Upper lobe of left lung (tissue), 6 donors: ENCODE measurements around the gene APOBEC2. TPM values are rescaled to one million over a fixed set of nuclear protein-coding genes. Genes with fewer than 3 reads are reported as not detected.
"Not testable (repeated sequence)": the region's sequence is repeated elsewhere in the genome, so short reads cannot be mapped to it uniquely, and the experiment has no call there.

Source experiments
- ATAC-seq, 2 donors: fragments of 200-7000 bp; cut with Tn5 transposase; one replicate each; pipeline ENCODE4 v1.9.1; 2022; ENCODE audit warnings: mild to moderate bottlenecking in 2 of 2, moderate library complexity in 2 of 2; ENCODE audit not compliant: low FRiP score in 2 of 2
- DNase-seq, 2 donors: peaks; one replicate each; pipeline ENCODE4 v3.0.0-alpha.2; 2019 to 2020
- H3K27ac ChIP-seq, 4 donors: fragments of 200-600 bp; sonication (generic); one replicate each; pipeline ENCODE4 v1.5.1; 2016 to 2019
- H3K27me3 ChIP-seq, 4 donors: fragments of 200-600 bp; sonication (generic); one replicate each; pipeline ENCODE4 v1.5.1; 2017 to 2019
- H3K36me3 ChIP-seq, 4 donors: fragments of 200-600 bp; sonication (generic); one replicate each; pipeline ENCODE4 v1.5.1; 2016 to 2019
- H3K4me1 ChIP-seq, 4 donors: fragments of 200-600 bp; sonication (generic); one replicate each; pipeline ENCODE4 v1.5.1; 2018 to 2019
- H3K4me3 ChIP-seq, 4 donors: fragments of 200-600 bp; sonication (generic); one replicate each; pipeline ENCODE4 v1.5.1; 2017 to 2019; ENCODE audit warnings: mild to moderate bottlenecking in 2 of 4, moderate library complexity in 1 of 4
- H3K9me3 ChIP-seq, 4 donors: fragments of 200-600 bp; sonication (generic); one replicate each; pipeline ENCODE4 v1.5.1; 2018 to 2019
- CTCF ChIP-seq, 6 experiments: fragments of 450-650 bp in 4 of 6; fragments of 200-600 bp in 2 of 6; sonication (generic) in 2 of 6; IDR thresholded peaks; one replicate each; pipeline ENCODE4 v1.5.1; 2016 to 2019; ENCODE audit warnings: antibody characterized with exemption in 6 of 6
- EP300 ChIP-seq, 4 donors: sonication (generic); formaldehyde crosslinking; IDR thresholded peaks; one replicate each; pipeline ENCODE4 v1.5.1; 2017; ENCODE audit warnings: antibody characterized with exemption in 4 of 4, control low read depth in 2 of 4
- POLR2A ChIP-seq, 4 donors: fragments of 450-650 bp; IDR thresholded peaks; one replicate each; pipeline ENCODE4 v1.5.1; 2016 to 2017; ENCODE audit warnings: antibody characterized with exemption in 4 of 4, mild to moderate bottlenecking in 2 of 4
- POLR2AphosphoS5 ChIP-seq, 2 donors: sonication (generic); formaldehyde crosslinking; IDR thresholded peaks; one replicate each; pipeline ENCODE4 v1.5.1; 2017; ENCODE audit warnings: antibody characterized with exemption in 2 of 2
- WGBS, 2 donors: methylation state at CpG; one replicate each; pipeline ENCODE4 v1.1.5; 2017 to 2018; 5-methylcytosine and 5-hydroxymethylcytosine counted together
- total RNA-seq, 6 donors: library from RNA; depleted of rRNA in 4 of 6; stranded (reverse); fragments of >200 nt in 4 of 6; gene quantifications; one replicate each; pipeline versions ENCODE4 v1.1.0 to v1.2.1, GENCODE V29; 2016 to 2021
- donor health status: DM: no; HTN: no; CAD: no; lungs with moderate emphysema.
- donor health status: DM: no; HTN: yes; CAD: no; lungs with severe emphysema.

The APOBEC2 gene
- total RNA-seq, result not detected

- WGBS, 2 donors, result 73 to 74% methylated on average over 5 of the region's 5 CpGs
- no peaks in the 10 kb centered on the region for H3K9me3 ChIP-seq
- no peak for ATAC-seq
- H3K4me3 ChIP-seq, result no peak within 1 kb of the TSS
- no peaks in the 10 kb centered on the region for H3K27me3 ChIP-seq
- H3K27ac ChIP-seq, result no peak within 1 kb of the TSS
- H3K4me1 ChIP-seq, result peaks cover 0 to 6% (median 4%) of the 10 kb centered on the region in 4 donors
- DNase-seq, result no peak
- TF ChIP-seq CTCF (IDR thresholded peaks at IDR 0.05) (no peak), POLR2AphosphoS5 (IDR thresholded peaks at IDR 0.05) (no peak), POLR2A (IDR thresholded peaks at IDR 0.05) (no peak), EP300 (IDR thresholded peaks at IDR 0.05) (no peak)
- no peaks in the 10 kb centered on the region for H3K36me3 ChIP-seq
Measured at GRCh38 chr6:41053041-41053440, at the start of gene APOBEC2. TSS of gene APOBEC2 (plus strand) at chr6:41053202. CDS start at chr6:41053348, 146 bp downstream.

GRCh38 chr6:41006217-41006616, 46.8 kb upstream of the APOBEC2 start:
- WGBS, 2 donors, result 5 to 6% methylated on average over 7 of the region's 7 CpGs
- H3K36me3 ChIP-seq, H3K27ac ChIP-seq, H3K4me3 ChIP-seq, H3K9me3 ChIP-seq, H3K4me1 ChIP-seq, H3K27me3 ChIP-seq: not testable (repeated sequence)
- peak in 1 of 2 donors; percentile 59 for DNase-seq
- TF ChIP-seq CTCF (IDR thresholded peaks at IDR 0.05), result peak; percentile 54 to 73 (median 60)
- peak; percentile 59 to 84 for ATAC-seq

GRCh38 chr6:41006980-41007379, 46.0 kb upstream of the APOBEC2 start:
- not testable (repeated sequence) for H3K9me3 ChIP-seq, ATAC-seq, H3K27ac ChIP-seq, DNase-seq, H3K27me3 ChIP-seq, H3K36me3 ChIP-seq, H3K4me1 ChIP-seq, H3K4me3 ChIP-seq
- WGBS, 2 donors, result 93 to 94% methylated on average over 4 of the region's 4 CpGs

GRCh38 chr6:41008011-41008410, 45.0 kb upstream of the APOBEC2 start:
- H3K4me1 ChIP-seq, result peaks cover 0 to 3% (median 0%) of the 10 kb centered on the region in 4 donors
- no peaks in the 10 kb centered on the region for H3K27me3 ChIP-seq
- 85 to 96% methylated on average over 3 of the region's 3 CpGs for WGBS, 2 donors
- H3K27ac ChIP-seq, result no peak overlapping the region
- no peaks in the 10 kb centered on the region for H3K9me3 ChIP-seq
- H3K4me3 ChIP-seq, result no peak overlapping the region
- no peak for TF ChIP-seq POLR2A (IDR thresholded peaks at IDR 0.05)
- no peak for TF ChIP-seq CTCF (IDR thresholded peaks at IDR 0.05)
- TF ChIP-seq EP300 (IDR thresholded peaks at IDR 0.05), result no peak
- TF ChIP-seq POLR2AphosphoS5 (IDR thresholded peaks at IDR 0.05), result no peak
- H3K36me3 ChIP-seq, result no peaks in the 10 kb centered on the region
- no peak for DNase-seq
- ATAC-seq, result no peak

- DNase-seq (no peak), ATAC-seq (no peak)
- H3K4me3 ChIP-seq, result no peak overlapping the region
- H3K27ac ChIP-seq, result no peak overlapping the region
- H3K27me3 ChIP-seq, result no peaks in the 10 kb centered on the region
- no peaks in the 10 kb centered on the region for H3K9me3 ChIP-seq
- no peaks in the 10 kb centered on the region for H3K36me3 ChIP-seq
- TF ChIP-seq CTCF (IDR thresholded peaks at IDR 0.05) (no peak), POLR2A (IDR thresholded peaks at IDR 0.05) (no peak), EP300 (IDR thresholded peaks at IDR 0.05) (no peak), POLR2AphosphoS5 (IDR thresholded peaks at IDR 0.05) (no peak)
- 100% methylated on average over 1 of the region's 1 CpG for WGBS, 2 donors
- H3K4me1 ChIP-seq, result peaks cover 0 to 3% (median 0%) of the 10 kb centered on the region in 4 donors
Measured at GRCh38 chr6:41009669-41010068, 43.3 kb upstream of the APOBEC2 start.
